Ramos (cell line): ENCODE measurements around the gene GTF3C4.

ENCODE experiments used
- in situ Hi-C: fragments of 300-500 bp; cut with MboI; formaldehyde crosslinking; loops from one replicate; pipeline ENCODE4 v1.14.3; 2022; ENCODE audit warnings: low sequenced_read_pairs; ENCODE audit not compliant: unreplicated experiment

The GTF3C4 gene

DNA sequence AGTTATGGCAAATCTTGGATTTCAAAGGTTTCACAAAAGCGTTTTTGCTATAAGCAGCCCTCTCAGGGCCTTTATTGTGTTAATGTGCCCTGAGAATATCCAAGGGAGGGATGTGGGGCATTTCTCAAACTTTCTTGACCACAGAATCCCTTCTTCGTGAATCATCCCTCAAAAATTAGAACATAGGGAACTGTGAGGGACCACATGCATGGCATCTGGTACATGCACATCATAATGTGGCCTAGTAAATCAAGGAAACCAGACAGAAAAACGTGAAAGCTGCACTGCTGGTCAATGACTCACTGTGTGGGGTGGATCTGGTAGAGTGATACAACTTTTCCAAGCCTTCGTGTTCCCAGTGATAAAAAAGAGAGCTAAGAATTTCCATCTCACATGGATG is 22.9 kb upstream of the GTF3C4 start:
- in situ Hi-C loops = no loop called here

DNA sequence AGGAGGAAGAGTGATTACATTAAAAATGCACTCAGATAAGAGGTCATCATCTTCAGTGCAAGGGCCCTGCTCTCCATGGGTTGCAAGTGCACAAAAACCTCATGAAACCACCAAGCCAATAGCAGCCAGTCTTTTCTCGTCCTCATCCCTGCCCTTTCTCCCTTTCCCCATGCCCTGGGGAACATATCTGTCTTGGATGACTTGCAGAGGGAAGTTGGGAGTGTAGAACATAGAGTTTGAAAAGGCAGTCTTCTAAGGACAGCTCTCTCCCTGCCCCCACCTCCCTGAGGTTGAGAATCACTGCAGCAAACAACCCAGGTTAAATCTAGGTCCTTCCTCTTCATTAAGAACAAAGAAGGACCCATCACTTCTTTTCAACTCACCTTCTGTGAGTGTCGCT is 22.5 kb upstream of the GTF3C4 start:
- in situ Hi-C loops = no loop called here

DNA sequence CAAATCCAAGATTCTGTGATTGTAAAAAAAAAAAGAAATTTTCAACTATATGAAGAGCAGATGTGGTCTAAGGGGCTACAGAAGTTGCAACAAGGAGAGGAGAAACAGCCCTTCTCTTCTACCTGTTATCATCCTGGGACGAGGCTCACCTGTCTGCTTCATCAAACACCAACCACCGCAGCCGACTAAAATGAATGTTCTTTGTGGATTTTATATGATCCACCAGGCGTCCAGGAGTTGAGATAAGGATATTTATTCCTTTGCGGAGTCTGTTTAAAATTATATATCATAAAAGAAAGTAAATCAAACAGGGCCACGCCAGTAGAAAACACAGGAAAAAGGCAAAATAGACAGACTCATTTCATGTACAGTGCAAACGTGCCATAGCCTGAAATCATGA is 22.0 kb upstream of the GTF3C4 start:
- in situ Hi-C loops = no loop called here

DNA sequence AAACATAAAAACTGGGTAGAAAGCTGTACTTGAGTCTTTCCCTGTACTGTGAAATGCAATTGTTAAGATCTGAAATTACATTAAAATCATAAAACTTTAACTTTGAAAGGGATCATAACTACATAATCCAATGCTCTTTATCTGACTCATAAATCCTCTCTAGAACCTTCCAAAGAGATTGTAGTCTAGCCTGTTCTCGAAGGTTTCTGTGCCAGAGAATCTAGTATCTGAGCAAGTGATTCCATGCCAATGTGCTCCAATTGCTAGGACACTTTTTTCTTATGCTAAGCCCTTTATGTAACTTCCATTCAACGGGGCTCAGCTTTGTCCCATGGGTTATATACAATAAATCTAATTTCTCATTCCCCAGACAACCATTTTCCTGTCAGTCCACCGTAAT is 21.6 kb upstream of the GTF3C4 start:
- in situ Hi-C loops = no loop called here

DNA sequence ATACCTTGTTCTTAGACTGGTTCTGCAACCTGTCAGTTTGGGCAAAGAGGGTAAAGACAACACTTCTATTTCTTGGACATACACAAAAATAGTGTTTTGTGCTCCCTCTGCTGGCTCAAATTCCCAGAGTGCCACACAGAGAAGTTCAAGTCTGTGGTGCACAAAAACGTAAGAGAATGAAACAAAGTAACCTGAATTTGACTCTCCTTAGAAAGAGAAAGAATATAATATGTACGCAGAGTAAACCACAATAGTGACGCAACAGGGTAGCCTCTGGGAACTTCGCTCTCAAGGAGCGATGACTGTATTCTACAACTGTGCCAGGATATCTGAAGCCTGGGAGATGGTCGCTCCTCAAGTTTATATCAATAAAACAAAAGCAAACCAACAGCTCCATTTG is 19.0 kb upstream of the GTF3C4 start:
- in situ Hi-C loops = no loop called here

DNA sequence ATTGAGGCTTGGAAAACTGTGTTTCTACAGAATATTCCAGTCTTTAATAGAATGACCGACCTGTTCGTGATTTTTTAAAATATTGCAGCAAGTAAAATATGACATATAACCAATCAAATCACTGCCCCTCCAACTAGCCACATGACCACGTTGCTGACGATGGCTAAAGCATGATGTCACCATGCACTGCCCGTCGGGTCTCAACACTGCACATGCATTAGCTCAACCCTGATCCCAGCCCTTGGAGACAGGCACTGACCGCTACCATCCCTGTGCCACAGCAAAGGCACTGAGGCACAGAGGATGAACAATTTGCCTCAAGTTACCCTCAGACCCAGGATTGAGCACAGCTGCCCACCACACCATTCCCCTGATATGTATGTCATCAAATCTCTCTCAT is 14.0 kb upstream of the GTF3C4 start:
- in situ Hi-C loops = no loop called here

DNA sequence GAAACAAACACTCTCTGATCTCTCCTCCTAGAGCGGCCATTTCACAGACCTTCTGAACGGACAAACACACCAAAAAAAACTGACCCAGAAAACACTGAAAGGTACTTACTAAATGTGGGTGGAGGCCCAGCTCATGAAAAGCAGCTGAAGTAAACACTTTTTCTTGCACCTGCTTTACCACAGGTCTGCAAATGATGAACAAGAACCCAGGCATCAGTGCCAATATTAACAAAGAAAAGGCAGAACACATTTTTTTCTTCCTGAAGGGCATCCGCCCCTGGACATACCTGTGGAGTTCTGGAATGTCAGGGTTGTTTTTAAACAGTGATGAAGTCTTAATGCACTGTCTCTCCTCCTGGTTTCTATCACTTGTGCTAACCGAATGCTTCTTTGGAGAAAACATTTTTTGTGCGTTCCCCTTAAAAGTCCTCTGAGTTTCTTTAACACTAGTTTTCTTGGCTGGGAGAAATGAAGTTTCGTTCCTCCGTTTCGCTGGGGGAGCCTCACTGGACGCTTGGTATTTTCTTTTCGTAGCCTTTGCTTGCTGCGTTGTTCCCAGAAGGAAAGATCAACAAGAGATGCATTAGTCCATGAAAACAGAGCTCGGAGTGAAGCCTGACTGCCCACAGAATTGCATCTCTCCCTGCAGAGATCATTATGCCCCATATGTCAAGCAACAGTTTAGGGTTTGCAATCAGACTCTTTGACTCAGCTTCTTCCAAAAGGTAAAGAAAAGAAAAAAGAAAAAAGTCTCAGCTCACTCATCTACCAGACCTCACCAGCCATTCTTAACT is 7.9 kb upstream of the GTF3C4 start:
- in situ Hi-C loops = no loop called here

DNA sequence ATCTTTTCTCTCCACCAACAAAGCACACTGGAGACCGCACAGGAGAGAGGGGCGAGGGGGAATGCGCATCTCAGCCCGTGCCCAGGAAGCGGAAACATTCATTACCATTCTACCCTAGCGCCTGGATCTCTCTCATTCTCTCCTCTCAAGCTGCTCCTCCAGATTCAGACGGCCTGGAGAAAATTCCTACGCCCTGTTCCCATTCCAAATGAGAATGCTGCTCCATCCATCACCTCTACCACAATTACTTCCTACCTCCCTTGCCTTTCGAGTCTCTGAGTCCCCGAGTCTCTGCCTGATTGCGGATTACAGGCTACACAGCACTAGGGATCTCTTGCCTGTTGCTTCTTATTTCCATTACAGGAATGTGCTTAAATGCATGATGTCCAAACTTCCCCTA is 7.1 kb upstream of the GTF3C4 start:
- in situ Hi-C loops = no loop called here

DNA sequence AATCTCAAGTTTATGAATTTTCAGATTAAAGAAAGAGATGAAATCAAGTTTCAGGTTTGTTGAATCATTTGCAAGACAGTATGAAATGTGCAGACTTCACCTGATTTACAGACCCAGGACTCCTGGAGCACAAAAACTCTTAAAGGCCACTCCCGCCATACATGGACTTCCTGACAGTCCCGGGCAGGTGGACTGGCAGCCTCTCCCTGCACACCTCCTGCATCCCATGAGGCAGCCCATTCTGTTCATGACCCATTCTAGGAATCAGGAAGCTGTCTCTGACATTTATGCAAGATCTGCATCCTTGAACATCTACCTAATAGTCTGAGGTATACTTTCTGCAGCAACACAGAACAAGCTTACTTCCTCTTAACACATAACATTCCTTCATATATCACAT is 6.4 kb upstream of the GTF3C4 start:
- in situ Hi-C loops = no loop called here

DNA sequence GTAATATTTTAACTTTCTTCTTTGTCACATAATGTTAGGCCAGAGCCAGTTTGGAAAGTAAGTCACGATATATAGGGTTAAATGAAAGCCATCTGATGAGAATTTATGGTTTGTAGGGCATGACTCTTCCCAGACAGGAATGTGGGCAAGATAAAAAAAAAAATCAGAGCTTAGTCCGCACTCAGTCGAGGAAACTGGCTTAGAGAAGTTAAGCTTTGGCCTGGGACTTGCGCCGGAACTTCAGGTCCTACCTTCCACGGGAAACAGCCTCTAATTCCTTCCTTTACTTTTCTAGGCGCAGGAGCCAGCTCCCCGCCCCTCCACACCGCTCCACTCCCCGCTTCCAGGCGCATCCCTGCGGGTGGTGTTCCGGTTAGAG is 956 bp upstream of the GTF3C4 start:
- in situ Hi-C loops = no loop called here

DNA sequence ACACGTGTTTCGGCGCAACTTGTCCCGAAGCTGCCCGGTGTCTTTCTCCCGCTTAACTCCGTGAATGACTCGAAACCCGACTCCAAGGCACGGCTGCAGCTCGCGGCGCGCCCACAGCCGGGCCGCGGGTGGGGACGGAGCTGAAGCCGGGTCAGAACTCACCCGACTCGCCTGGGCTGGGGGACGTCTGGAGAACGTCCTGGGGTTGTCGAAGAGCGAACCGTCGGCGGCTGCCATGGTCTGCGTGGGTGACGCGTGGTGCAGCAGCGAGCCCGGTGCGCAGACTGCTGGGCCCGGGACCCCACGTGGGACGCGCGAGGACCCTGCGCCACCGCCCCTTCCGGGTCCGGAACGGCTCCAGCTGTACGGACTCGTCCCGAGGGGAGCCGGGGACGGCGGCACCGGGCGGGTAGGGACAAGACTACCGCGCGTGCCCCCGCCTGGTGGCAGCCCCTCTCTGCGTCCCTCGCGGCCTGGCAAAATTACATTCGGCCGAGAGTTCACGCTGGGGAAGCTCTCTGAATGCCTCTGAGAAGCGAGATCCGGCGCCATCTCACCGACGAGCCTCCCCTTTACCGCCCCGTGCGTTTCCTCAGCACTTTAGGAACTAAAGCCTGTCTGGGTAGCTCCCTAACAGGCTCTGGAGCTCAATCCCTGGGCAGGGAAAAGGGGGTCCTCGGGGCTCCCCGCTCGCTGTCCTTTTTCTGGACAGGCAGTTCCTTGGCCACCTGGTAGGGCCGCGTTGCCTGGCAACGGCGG is 387 bp upstream of the GTF3C4 start, which contains the start of gene DDX31:
Gene DDX31, minus strand, starts transcription at position 286 of the 759 bp plus-strand sequence. Its CDS starts 49 bp downstream, at position 237.
- in situ Hi-C loops = no loop called here

DNA sequence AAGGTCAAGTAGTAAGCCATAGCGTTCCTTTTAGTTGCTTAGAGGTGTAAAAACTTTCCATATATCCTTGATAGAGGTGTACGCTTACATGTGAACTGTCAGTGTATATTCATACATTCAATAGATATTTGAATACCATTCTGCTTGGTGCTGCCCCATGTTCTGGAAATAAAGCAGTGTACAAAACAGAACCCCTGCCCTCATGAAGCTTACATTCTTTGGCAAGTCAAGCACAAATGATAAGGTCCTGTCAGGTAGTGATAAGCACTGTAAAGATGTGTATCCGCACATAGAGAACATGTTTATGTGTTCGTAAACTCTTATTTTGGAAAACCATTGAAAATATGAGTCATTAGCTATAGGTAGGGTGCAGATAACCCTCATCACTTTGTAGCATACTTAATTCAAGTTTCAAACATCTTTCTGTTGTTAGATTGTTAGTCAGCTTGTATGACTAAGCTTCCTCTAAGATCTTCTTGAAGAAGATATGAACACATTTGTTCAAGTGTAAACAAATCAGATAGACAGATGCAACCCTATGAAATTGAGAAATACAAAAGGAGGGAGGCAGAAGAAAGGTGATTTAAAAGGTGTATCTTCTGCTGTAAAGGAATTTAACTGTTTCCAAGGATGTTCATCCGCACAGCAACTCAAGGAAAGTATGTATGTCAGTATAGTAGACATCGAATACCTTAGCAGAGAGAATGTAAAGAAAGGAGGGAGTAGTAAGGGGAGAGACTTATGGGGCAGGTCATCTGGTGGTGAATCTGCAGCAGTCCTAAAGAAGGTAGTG is 1.6 kb downstream of the GTF3C4 start:
- in situ Hi-C loops = no loop called here

DNA sequence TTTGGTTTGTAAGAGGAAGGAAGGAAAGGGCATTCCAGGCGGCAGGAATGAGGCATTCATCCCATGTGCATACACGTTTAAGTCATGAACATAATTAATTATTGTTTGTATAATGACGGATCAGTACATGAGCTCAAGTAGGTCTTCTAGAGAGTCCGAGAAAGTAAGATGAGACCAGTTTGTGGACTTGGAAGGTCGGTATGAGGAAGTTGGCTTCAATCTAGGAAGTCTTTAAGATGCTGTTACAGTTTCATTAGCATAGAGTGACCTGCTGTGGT is 2.1 kb downstream of the GTF3C4 start:
- in situ Hi-C loops = no loop called here

DNA sequence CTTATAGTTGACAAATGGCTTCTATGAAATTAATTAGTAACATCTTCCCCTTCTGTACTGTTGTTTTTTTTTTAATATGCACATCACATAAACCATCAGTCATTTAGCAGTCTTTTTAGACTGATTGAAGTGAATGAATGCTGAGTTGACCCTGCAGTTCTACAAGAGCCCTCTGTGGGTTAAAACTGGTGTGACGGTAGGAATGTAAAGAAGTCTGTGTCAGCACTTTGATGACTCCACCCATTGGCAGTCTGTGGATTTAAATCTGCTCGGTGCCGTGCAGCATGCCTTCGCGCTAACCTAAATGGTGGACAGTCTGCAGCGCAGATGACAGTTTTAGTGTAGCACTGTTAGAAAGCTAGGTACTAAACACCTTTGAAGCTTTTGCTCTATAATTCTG is 3.1 kb downstream of the GTF3C4 start:
- in situ Hi-C loops = no loop called here

DNA sequence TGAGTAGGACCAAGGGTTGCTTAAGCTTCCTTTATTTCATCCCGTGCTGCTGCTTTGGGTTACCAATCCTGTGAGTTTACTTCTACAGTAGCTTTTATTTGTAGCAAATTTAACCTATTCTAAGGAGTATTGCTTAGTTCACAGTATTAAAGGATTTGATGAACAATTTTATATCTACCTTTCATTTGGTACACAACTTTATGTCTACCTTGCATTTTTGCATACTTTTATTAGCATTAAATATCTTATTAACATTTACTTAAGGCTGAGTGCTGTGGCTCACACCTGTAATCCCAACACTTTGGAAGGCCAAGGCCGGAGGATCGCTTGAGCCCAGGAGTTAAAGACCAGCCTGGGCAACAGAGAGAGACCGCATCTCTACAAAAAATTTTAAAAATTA is 4.2 kb downstream of the GTF3C4 start:
- in situ Hi-C loops = no loop called here

DNA sequence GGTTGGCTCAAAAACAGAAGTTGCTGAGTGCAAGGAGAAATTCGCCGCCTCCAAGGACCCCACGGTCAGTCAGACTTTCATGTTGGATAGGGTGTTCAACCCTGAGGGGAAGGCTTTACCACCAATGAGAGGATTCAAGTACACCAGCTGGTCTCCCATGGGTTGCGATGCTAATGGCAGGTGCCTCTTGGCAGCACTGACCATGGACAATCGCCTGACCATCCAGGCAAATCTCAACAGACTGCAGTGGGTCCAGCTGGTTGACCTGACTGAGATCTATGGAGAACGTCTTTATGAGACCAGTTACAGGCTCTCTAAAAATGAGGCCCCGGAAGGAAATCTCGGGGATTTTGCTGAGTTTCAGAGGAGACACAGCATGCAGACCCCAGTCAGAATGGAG is 7.7 kb downstream of the GTF3C4 start:
- in situ Hi-C loops = no loop called here

DNA sequence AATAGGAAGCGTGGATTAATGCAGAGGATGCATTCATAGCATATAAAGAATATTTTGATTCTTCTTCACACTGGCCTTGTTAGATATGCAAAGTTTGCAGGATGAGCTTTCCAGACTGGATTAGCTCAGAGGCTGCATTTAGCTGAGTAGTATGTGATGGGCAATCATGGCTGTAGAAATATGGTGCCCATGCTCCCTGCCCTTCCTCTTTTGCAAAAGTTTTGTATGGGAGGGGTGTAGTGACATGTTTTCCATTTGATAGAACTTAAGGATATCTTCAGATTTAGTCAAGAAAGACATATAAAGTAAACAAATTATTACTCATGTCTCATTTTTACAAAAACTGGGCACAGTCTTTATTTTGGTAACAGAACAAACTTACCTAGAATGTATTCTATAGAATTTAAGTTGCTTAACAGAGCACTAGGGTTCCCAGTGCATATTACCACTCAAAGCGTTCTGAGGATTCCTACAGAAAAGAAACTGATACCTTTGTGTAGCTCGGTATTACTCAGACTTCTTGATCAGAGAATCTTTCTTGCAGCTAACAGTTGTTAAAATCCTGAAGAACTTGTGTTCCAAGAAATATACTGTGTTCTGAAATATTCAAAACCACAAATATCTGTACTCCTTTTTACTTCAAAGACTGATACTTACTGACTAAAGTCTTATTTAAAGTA is 9.8 kb downstream of the GTF3C4 start:
- in situ Hi-C loops = no loop called here

DNA sequence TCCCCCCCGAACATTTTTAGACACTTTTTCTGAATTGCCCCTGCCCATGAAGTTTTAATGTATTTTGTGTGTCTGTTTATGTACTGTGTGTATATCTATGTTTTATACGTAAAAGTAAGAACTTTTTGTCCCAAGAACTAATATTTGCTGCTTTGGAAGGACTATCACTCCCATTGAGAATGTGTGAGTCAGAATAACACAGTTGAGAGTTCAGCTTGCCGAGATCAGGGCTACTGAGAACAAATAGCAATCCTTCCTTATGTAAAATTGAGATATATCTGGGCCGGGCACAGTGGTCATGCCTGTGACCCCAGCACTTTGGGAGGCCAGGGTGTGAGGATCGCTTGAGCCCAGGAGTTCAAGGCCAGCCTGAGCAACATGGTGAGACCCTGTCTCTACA is 11.3 kb downstream of the GTF3C4 start:
- in situ Hi-C loops = no loop called here

DNA sequence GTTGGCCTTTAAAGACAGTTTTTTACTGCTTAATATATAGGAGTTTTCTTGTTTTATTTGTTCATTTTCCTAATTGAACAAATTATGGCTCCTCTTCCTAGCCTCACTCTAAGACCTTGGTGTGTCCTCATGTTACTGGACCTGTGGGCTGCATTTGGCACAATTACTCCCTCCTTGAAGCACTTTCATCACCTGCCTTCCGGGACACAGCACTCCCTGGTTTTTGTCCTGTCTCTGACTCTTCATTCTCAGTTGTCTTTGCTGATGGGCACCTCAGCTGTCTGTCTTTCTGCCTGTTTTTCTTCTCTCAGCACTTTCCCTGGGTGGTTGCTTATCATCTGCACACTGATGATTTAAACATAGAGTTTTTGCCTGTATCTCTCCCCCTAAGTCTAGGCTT is 13.6 kb downstream of the GTF3C4 start:
- in situ Hi-C loops = no loop called here

DNA sequence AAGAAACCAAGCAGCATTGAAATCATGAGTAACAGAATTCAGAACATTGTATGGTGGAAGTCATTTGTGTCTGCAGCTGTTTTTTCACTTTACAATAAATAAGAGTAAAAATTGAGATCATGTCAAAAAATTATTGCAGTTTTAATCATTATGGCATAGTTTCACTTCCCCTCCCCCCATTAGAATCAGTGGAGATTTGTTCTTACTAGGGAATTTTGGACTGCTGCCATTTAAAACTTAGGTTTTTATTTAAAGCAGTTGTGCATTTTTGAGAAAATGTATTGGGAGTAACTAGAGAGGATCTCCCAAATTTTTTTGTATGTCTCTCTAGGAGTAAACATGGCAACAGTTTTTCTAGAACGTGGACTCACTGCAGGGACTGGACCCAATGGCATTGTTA is 20.4 kb downstream of the GTF3C4 start:
- in situ Hi-C loops = no loop called here

DNA sequence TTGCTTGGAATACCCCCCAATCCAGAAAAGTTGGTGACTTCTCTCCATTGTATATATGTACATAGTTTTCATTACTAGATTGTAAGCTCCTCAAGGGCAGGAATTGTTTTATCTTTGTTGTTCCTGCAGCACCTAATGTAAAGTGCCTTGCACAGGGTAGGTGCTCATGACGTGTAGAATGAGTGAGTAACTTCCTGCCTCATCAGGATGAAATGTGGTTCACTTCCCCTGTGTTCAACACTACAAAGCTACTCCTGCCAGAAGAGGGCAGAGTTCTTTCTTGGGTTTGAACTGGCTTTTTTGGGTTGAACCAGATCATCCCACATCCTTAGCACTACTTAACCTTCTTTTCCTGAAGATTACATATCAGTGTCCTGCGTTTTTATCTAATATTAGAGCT is 23.9 kb downstream of the GTF3C4 start:
- in situ Hi-C loops = no loop called here
